Adipose tissue (tissue), 3 donors: ENCODE results near the gene IFI27L2. TPM values are rescaled to one million over a fixed set of nuclear protein-coding genes. Genes with fewer than 3 reads are reported as not detected.
"Not testable (repeated sequence)": the region's sequence is repeated elsewhere in the genome, so short reads cannot be mapped to it uniquely, and the experiment has no call there.

Experiments used
- H3K27ac ChIP-seq: one replicate; pipeline ENCODE4 v1.5.1; 2013; ENCODE audit warnings: low read depth, low read length
- WGBS, 3 donors: extraction: QIAGEN DNeasy Blood & Tissue Kit; methylation state at CpG; one replicate each; pipeline ENCODE4 v1.1.7; 2013; 5-methylcytosine and 5-hydroxymethylcytosine counted together
- polyA plus RNA-seq, 3 donors: library from polyadenylated mRNA; stranded (reverse); fragments of 200-250 nt; gene quantifications; one replicate each; pipeline ENCODE4 v1.2.3, GENCODE V29; 2013
- donor health status: healthy with polysubstance abuse.
- donor health status: Bipolar disorder and iron deficiency.
- donor health status: healthy.

The IFI27L2 gene
- polyA plus RNA-seq, 3 donors: 22.5 to 120 (median 48.8) TPM

- H3K27ac ChIP-seq: no peak overlapping the region
Measured at GRCh38 chr14:94157197-94157596, 27.8 kb upstream of the IFI27L2 start.

- H3K27ac ChIP-seq: not testable (repeated sequence)
- 93 to 100% (median 100%) methylated on average over 1 of the region's 1 CpG for WGBS, 3 donors
Measured at GRCh38 chr14:94156143-94156542, 26.7 kb upstream of the IFI27L2 start.

DNA sequence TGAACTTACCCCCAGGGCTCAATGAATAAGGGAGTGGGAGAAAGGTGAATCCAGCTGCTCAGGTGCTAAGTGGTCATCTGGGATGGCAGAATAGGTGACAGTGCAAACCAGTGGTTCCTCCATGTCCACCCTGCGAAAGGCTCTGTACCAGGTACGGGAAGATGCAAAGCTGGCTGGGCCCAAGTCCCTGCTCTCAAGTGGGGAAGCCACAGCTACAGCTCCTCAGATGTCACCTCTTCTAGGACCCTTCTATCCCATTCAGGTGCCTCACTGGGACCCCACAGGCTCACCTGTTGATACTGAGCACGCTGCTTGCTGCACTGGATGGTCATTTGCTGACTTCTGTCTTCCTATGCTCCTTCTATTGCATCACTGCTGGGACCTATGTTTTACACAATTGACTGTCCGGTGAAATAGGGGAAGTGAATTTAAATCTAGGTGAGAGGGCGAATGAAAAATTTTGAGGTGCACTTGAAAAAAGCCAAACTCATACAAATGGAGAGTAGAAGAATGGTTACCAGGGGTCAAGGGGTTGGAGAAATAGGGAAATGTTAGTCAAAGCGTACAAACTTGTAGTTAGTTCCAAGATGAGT is 24.4 kb upstream of the IFI27L2 start:
- 69 to 85% (median 73%) methylated on average over 6 of the region's 6 CpGs for WGBS, 3 donors
- no peak overlapping the region for H3K27ac ChIP-seq

GRCh38 chr14:94152676-94153075 is 23.3 kb upstream of the IFI27L2 start:
- H3K27ac ChIP-seq: no peak overlapping the region
- 70 to 90% (median 90%) methylated on average over 1 of the region's 1 CpG for WGBS, 3 donors

- WGBS, 3 donors: 64 to 77% (median 75%) methylated on average over 6 of the region's 6 CpGs
- H3K27ac ChIP-seq: no peak overlapping the region
Measured at GRCh38 chr14:94145902-94146527, 16.6 kb upstream of the IFI27L2 start.

DNA sequence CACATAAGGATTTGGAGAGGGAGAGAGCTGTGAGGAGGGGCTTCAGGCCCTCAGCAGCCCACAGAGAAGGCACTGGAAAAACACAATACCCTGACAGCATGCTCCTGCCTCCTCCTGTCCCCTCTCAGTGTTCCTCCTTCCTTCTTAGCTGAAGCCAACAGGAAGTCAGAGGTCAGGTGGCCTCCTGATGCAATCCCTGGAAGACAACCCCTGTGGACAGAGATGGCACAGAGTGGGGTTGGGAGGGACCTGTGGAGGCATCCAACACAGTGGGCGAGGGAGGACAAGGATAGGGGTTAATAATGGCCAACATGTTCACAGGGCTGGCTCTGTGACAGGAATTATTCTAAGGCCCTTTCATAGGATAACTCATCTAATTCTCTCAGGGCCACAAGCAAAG is 15.4 kb upstream of the IFI27L2 start:
- WGBS, 3 donors: 57 to 69% (median 66%) methylated on average over 1 of the region's 1 CpG
- H3K27ac ChIP-seq: no peak overlapping the region

GRCh38 chr14:94143711-94144110 is 14.3 kb upstream of the IFI27L2 start:
- H3K27ac ChIP-seq: no peak overlapping the region
- 84 to 97% (median 91%) methylated on average over 4 of the region's 4 CpGs for WGBS, 3 donors

GRCh38 chr14:94143239-94143638 is 13.8 kb upstream of the IFI27L2 start:
- H3K27ac ChIP-seq: no peak overlapping the region
- 76 to 86% (median 83%) methylated on average over 3 of the region's 3 CpGs for WGBS, 3 donors

- 88 to 91% (median 90%) methylated on average over 1 of the region's 1 CpG for WGBS, 3 donors
- no peak overlapping the region for H3K27ac ChIP-seq
Measured at GRCh38 chr14:94142836-94143235, 13.4 kb upstream of the IFI27L2 start.

DNA sequence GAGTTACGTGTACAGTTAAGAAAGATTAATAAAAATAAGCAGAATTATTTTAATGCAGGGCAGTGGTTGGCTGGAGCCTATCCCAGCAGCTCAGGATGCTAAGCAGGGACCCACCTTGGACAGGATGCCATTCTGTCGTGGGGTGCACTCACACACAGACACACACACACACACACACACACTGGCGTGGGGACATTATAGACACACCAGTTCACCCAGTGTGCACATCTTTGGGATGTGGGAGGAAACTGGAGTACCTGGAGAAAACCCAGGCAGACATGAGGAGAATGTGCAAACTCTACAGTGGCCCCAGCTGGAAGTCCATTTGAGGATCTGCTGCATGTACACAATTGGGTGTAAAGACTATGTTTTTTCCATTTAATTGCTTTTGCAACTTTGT is 12.8 kb upstream of the IFI27L2 start:
- WGBS, 3 donors: 69 to 78% (median 77%) methylated on average over 3 of the region's 3 CpGs
- no peak overlapping the region for H3K27ac ChIP-seq

GRCh38 chr14:94139421-94139820 is 10.0 kb upstream of the IFI27L2 start:
- 79 to 89% (median 85%) methylated on average over 5 of the region's 5 CpGs for WGBS, 3 donors
- H3K27ac ChIP-seq: no peak overlapping the region

DNA sequence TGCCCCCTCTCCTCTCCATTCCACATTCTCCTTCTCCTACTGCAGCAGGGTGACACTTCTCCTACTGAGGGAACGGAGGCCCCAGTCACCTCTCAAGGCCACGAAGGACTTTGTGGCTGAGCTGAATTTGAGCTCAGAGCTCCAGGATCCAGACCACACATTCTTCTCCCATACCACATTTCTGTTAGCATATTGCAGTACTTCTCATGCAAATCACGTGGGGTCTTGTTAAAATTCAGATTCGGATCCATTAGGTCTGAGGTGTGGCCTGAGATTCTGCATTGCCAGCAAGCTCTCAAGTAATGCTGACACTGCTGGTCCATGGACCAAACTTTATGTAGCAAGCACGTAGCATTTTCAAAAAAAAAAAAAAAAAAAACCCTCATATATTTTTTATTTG is 9.6 kb upstream of the IFI27L2 start:
- WGBS, 3 donors: 73 to 82% (median 74%) methylated on average over 5 of the region's 5 CpGs
- no peak overlapping the region for H3K27ac ChIP-seq

- WGBS, 3 donors: 82 to 90% (median 83%) methylated on average over 9 of the region's 9 CpGs
- no peak overlapping the region for H3K27ac ChIP-seq
Measured at GRCh38 chr14:94138251-94138650, 8.8 kb upstream of the IFI27L2 start.

DNA sequence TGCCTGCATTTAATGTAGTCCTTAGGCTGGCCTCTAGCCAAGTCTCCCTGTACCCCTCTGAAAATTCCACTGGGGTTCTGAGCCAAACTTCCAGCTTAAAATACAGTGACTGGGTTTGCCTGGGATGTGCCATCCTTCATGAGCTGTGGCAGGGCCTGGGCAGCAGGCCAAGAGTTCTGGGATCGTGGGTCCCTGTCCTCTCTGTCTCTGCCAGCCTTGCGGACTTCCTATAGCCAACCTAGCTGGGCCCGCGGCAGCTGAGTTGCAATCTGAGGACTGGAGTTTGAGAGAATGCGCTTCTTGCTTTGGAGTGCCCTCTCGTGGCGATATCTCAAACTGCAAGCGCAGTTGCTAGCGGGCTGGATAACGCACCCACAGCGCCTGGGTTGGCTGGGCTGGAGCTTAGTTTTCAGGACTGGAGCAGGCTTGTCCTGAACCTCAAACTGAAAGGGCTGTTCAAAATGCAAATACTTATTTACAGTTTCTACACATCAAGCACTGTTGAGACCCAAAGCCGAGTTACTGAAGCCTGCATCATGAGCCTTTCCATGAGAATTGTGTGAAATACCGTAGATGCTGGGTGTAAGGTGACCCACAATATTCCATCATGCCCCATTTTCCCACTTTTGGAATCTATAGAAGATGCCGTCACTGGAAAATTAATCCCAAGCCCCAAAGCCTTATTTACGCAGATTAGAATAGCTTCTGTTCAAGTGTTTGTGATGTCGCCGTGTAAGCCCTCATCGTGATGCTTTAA is 7.3 kb upstream of the IFI27L2 start:
- WGBS, 3 donors: 29 to 31% (median 30%) methylated on average over 18 of the region's 18 CpGs

DNA sequence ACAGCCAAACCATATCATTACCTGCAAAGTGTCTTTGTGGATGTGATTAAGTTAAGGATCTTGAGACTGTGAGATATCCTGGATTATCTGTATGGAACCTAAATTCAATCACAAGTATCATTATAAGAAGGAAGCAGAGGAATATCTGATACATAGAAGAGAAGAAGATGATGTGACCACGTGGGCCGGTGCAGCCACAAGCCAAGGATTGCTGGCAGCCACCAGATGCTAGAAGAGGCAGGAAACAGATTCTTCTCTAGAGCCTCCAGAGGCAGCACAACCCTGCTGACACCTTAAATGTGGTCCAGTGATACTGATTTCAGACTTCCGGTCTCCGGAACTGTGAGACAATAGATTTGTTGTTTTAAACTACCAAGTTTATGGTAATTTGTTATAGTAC is 6.1 kb upstream of the IFI27L2 start:
- 69 to 76% (median 75%) methylated on average over 4 of the region's 4 CpGs for WGBS, 3 donors
- no peak overlapping the region for H3K27ac ChIP-seq

More for the DNA sequence above, 7.3 kb upstream of the IFI27L2 start:
- no peak overlapping the region for H3K27ac ChIP-seq

- H3K27ac ChIP-seq: no peak overlapping the region
- WGBS, 3 donors: 44 to 49% (median 45%) methylated on average over 4 of the region's 4 CpGs
Measured at GRCh38 chr14:94132285-94132887, 3.0 kb upstream of the IFI27L2 start.

GRCh38 chr14:94129758-94130414 is 482 bp upstream of the IFI27L2 start:
- WGBS, 3 donors: 0 to 1% (median 1%) methylated on average over 12 of the region's 12 CpGs
- no peak overlapping the region for H3K27ac ChIP-seq

DNA sequence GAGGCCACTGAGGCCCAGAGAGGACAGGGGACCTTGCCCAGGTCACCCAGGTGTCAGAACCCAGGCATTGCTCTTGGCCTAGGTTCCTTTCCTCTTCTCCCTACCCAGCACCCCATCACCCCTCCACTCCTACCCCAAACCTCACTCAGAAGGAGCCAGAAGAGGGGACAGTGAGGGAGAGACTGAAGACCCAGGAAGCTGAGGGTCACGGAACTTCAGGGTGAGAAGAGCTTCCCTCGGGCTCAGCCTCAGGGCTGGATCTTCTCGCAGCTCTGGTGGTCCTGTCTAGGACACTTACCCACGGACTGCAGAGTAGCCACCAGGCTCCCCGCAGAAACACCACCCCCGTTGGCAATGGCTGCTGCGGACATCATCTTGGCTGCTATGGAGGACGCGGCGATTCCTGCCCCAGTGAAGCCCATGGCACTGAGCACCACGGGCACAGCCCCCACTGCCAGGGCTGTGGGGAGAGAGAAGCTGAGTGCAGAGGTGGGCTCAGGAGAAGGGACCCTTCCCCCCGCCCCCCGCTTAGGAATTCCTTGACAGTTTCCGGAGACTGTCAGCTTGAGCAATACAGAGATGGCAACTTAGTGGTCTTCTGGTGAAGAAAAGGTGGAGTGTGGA is 1.1 kb downstream of the IFI27L2 start:
- 91 to 93% (median 93%) methylated on average over 13 to 14 of the region's 14 CpGs for WGBS, 3 donors
- no peak overlapping the region for H3K27ac ChIP-seq
